ENCODE measurements around the gene OPA3. TPM values are rescaled to one million over a fixed set of nuclear protein-coding genes. Genes with fewer than 3 reads are reported as not detected.
A peak's percentile ranks its signal among the peaks of the same experiment; 100 is the strongest.

OPA3 gene
- total RNA-seq, 1 donor from 2014 or later = 12.3 TPM

GRCh38 chr19:45498411-45499195 lies 86.0 kb downstream of the OPA3 start, which contains the start of gene PPM1N:
PPM1N (plus strand) TSS chr19:45498443; CDS start chr19:45498473, 30 bp downstream.
- DNase-seq (ENCODE audit: low read depth) = no peak

GRCh38 chr19:45497791-45498190 lies 86.8 kb downstream of the OPA3 start:
- H3K27me3 ChIP-seq (ENCODE audit: control insufficient read depth, insufficient read depth, low read length) = peaks cover 26% of the 10 kb centered on the region
- H3K36me3 ChIP-seq (ENCODE audit: control insufficient read depth, insufficient read depth, low read length) = no peaks in the 10 kb centered on the region
- no peak overlapping the region for H3K4me3 ChIP-seq (ENCODE audit: low read depth, low read length)
- no peak for DNase-seq (ENCODE audit: low read depth)
- TF ChIP-seq CTCF (IDR thresholded peaks at IDR 0.05; ENCODE audit: insufficient read depth, low read length, poor library complexity, severe bottlenecking) = no peak

More at GRCh38 chr19:45498411-45499195, 86.0 kb downstream of the OPA3 start, which contains the start of gene PPM1N:
- no peak for TF ChIP-seq CTCF (IDR thresholded peaks at IDR 0.05; ENCODE audit: insufficient read depth, low read length, poor library complexity, severe bottlenecking)
- Histone ChIP-seq H3K27me3 (ENCODE audit: control insufficient read depth, insufficient read depth, low read length) (peaks cover 26% of the 10 kb centered on the region), H3K36me3 (ENCODE audit: control insufficient read depth, insufficient read depth, low read length) (no peaks in the 10 kb centered on the region), H3K4me3 (ENCODE audit: low read depth, low read length) (peak within 1 kb of the TSS; percentile 35)

GRCh38 chr19:45496349-45496953 lies 88.2 kb downstream of the OPA3 start:
- peaks cover 26% of the 10 kb centered on the region for H3K27me3 ChIP-seq (ENCODE audit: control insufficient read depth, insufficient read depth, low read length)
- H3K36me3 ChIP-seq (ENCODE audit: control insufficient read depth, insufficient read depth, low read length) = no peaks in the 10 kb centered on the region
- no peak for DNase-seq (ENCODE audit: low read depth)
- no peak for TF ChIP-seq CTCF (IDR thresholded peaks at IDR 0.05; ENCODE audit: insufficient read depth, low read length, poor library complexity, severe bottlenecking)
- peak overlapping the region; percentile 58 for H3K4me3 ChIP-seq (ENCODE audit: low read depth, low read length)

GRCh38 chr19:45495178-45495577 lies 89.4 kb downstream of the OPA3 start:
- Histone ChIP-seq H3K36me3 (ENCODE audit: control insufficient read depth, insufficient read depth, low read length) (no peaks in the 10 kb centered on the region), H3K4me3 (ENCODE audit: low read depth, low read length) (no peak overlapping the region), H3K27me3 (ENCODE audit: control insufficient read depth, insufficient read depth, low read length) (peaks cover 26% of the 10 kb centered on the region)
- DNase-seq (ENCODE audit: low read depth) = no peak
- no peak for TF ChIP-seq CTCF (IDR thresholded peaks at IDR 0.05; ENCODE audit: insufficient read depth, low read length, poor library complexity, severe bottlenecking)

GRCh38 chr19:45494261-45494916 lies 90.2 kb downstream of the OPA3 start:
- Histone ChIP-seq H3K27me3 (ENCODE audit: control insufficient read depth, insufficient read depth, low read length) (peaks cover 21% of the 10 kb centered on the region), H3K4me3 (ENCODE audit: low read depth, low read length) (no peak overlapping the region), H3K36me3 (ENCODE audit: control insufficient read depth, insufficient read depth, low read length) (no peaks in the 10 kb centered on the region)
- TF ChIP-seq CTCF (IDR thresholded peaks at IDR 0.05; ENCODE audit: insufficient read depth, low read length, poor library complexity, severe bottlenecking) = no peak
- DNase-seq (ENCODE audit: low read depth) = no peak
